ENCODE data around the gene FUCA2. TPM values are rescaled to one million over a fixed set of nuclear protein-coding genes. Genes with fewer than 3 reads are reported as not detected.
A peak's percentile ranks its signal among the peaks of the same experiment; 100 is the strongest.
"Not testable (repeated sequence)": the region's sequence is repeated elsewhere in the genome, so short reads cannot be mapped to it uniquely, and the experiment has no call there.

FUCA2 gene
- total RNA-seq, 1 donor from 2014 or later = 20.1 TPM

DNA sequence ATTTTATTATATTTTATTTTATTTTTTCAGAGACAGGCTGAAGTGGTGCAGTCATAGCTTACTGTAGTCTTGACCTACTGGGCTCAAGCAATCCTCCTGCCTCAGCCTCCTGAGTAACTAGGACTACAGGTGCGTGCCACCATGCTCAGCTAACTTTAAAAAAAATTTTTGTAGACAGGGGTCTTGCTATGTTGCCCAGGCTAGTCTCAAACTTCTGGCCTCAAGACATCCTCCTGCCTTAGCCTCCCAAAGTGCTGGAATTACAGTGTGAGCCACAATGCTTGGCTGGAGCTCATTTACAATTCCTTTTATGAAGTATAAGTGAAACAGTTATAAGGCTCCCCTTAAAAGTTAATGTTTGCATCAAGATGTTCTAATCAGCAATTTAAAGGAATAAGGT is 14.5 kb downstream of the FUCA2 start:
- ATAC-seq = no peak

DNA sequence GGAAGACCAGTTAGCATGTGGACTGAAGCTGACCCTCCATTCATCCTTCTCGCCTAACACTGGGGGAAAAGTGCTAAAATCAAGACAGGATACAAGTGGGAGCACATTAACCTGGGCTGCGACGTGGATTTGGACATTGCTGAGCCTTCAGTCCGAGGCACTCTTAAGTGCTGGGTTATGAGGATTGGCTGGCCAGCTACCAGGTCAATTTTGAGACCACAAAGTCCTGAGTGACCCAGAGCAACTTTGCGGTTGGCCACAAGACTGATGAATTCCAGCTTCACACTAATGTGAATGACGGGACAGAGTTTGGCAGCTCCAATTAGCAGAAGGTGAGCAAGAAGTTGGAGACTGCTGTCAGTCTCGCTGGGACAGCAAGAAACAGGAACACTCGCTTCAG is 20.7 kb downstream of the FUCA2 start:
- ATAC-seq = no peak

DNA sequence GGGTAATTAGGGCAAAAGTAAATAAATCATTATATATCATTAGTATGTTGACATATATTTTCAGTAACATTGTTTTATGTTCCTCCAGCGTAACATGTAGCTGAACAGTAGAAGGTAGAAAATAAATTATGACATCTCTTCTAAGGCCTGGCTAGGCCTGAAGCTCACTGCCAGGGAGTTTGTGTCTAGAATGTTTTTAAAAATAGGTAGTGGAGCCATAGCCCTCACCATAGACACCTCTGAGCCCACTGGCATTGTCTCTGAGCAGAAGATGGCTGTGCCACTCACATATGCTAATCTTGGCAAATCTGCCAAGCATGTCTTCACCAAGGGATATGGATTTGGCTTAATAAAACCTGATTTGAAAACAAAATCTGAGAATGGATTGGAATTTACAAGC is 21.3 kb downstream of the FUCA2 start:
- ATAC-seq = no peak

DNA sequence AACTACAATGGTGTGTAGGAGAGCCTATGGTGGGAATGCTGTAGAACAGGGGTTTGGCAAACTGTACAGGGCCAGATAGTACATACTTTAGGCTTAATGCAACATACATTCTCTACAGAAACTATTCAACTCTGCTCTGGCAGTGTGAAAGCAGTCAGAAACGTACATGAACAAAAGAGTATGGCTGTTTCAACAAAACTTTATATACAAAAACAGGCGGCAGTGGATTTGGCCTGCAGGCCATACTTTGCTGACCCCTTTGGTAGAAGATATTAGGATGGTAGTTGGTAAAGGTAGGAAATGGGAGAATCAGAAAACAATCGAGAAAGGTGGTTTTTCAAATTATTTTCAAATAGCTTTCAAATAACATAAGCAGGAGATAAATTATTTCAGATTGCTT is 24.8 kb downstream of the FUCA2 start:
- no peak for ATAC-seq

DNA sequence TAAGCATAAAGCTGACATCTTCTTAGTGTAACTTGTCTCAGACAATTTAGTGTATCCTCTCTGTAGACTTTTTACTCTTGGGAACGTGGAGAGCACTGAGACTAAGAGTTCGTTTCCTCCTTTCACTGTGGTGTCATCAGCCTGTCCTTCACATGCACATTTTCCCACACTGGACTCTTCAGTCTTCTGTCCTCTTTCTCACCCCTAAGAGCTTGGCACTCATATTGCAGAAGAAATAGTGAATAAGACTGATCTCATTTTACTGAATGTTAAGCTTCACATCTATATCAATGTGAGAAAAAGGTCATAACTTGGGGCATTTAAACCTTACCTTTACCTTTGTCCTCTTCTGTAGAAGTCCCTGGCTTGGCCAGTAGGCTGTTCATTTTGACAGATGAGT is 25.6 kb downstream of the FUCA2 start:
- ATAC-seq = no peak

DNA sequence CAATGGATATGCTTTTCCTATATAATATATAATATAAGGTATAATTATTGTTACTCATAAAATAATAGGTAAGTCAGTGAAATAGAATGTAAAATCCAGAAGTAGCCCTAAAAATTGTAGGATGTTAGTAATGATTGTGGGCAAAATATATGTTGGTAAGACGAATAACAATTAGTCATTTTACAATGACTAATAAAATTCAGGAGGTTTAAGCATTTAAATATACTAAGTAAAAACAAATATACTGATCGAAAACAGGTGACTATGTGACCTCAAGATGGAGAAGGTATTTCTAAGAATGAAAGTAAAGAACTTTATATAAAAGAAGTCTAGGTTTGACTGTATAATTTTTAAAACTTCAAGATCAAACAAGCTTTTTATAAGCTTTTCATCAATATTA is 28.9 kb downstream of the FUCA2 start:
- no peak for ATAC-seq

DNA sequence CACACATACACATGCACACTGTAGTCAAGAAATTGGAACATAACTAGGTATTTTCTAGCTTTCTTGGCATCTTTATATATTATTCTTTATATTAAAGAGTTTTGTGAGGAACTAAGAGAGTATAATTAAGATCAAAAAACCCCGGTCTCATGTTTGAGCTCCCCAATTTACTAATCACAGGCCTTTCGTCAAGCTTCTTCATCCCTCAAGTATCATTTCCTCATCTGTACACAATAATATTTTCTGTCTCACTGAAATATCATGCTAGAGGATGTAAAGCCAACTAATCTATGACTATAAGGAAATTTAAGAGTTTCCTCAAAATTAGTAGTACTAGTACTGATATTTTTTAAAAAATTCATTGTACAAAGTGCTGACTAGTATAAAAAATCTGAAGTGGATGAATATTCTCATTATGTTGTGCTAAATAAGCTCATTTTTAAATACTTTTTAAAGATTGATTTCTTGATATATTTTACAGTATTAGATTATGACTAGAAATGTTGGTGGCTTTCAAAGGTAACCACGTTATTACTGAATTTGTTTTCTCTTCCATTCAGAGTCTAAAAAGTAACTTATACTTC is 32.9 kb downstream of the FUCA2 start:
- no peak for ATAC-seq

DNA sequence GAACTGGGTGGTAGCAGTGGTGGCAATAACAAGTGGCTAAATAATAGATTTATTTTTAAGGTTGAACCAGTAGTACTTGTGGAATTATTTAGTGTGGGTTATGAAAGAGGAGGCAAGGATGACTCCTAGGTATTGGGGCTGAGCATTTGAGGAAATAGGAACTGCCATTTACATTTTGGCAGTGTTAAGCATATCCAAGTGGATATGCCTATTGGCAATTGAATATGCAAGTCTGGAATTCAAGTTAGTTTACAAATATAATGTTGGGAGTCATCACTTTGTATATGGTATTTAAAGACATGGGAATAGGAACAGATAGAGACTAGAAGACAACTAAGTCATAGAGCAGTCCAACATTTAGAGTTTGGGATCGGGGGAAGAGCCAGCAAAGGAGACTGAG is 35.0 kb downstream of the FUCA2 start:
- no peak for ATAC-seq

DNA sequence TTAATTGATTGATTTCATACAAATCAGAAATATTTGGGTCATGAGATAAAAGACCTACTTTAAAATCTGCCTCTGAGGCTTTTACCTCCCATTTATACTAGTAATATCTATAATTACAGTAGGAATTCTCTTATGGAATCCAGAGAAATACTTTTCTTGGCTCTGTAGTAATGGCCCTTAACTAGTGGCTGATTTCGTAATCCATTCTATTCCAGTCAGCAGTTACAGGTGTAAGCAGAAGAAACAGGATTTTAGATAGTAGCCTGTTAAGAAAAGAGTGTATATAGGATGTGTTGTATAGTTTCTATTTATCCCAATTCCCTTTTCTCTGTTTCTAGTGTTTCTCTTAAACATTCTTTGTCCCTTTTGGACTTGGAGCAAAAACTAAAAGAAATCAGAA is 39.7 kb downstream of the FUCA2 start:
- ATAC-seq = no peak

DNA sequence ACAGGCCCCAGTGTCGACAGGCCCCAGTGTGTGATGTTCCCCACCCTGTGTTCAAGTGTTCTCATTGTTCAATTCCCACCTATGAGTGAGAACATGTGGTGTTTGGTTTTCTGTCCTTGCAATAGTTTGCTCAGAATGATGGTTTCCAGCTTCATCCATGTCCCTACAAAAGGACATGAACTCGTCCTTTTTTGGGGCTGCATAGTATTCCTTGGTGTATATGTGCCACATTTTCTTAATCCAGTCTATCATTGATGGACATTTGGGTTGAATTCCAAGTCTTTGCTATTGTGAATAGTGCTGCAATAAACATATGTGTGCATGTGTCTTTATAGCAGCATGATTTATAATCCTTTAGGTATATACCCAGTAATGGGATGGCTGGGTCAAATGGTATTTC is 42.7 kb downstream of the FUCA2 start:
- ATAC-seq = not testable (repeated sequence)

DNA sequence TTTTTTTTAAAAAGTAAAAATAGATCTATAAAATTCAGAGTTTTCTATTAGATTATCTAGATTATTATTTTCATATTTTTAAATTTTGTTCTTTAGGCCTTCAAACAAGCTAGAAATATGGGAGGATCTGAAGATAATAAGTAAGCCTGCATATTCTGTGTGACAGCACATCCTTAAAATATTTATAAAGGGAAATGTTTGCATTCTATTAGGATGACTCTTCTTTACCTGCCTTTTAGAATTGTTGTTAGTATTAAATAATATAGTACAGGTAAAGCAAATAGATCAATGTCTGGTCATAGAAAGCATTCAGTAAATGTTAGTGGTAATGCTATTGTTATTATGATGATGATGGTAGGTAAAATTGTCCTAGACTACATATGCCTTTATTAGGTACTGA is 43.5 kb downstream of the FUCA2 start:
- ATAC-seq = no peak

DNA sequence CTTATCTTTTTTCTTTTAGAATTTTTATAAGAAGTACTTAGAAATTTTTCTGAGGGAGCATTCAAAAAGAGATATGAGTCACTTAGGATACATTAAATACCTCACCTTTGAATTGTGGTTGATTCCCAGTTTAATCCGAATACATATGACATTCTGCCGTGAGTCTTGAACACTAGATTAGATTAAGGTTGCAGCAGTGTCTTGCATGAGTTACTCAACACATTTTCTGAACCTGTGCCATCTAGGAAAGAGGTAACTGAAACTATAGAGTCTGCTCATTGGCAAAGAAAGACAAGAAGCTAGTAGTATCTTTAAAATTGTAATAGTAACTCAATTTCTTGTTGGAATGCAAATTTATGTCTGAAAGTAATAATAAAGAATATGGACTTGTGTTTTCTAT is 46.0 kb downstream of the FUCA2 start:
- ATAC-seq = no peak

DNA sequence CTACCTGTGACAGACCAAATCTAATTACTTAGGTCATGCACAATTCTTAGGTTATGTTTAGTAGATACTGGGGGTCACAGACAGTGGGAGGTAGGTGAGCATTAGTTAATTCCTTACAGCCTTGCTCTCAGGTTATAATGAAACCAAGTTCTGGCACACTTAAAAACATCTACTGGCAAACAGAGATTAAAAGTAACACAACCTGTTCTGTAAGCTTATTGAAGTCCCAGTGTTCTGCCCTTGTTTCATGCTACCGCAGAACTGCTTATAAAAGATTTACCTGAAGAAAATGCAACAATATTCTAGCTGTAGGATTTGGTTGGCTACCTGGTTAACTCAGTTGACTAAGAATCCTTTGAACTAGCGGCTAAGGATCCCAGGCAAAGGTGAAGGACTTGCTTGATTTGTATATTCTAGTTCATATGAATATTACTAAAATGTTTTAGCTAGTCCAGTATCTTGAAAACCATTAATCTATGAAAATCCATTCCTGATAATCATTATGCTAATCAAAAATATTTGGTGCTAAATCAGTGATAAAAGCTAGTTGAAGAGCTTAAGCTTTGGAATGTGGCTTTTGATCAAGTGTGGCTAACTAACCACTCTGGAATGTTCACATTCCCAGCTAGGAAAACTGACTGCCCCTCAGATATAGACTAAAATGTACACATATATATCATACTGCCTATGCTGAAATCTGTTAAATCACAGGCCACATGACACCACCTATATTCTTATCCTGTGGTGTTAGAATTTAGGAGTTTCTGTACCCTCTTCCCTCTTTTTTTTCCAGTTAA is 53.8 kb downstream of the FUCA2 start:
- ATAC-seq = peak; percentile 80

DNA sequence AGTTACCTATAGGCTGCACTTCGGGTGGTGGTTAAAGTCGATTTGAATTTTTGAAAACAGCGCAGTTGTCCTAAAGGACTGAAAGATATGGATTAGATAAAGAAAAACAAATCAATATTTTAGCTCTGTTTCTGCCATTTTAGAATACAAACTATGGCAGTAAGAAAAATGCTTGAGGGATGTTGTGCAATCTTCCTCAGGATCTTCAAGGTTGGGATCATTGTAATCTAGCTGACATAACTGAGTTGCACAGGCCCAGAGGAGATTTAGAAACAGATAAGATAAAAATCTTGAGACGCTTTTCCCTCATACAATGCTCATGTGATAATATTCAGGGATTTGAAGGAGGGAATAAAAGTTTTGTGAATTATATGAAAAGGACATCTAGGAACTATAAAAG is 60.0 kb downstream of the FUCA2 start:
- no peak for ATAC-seq

DNA sequence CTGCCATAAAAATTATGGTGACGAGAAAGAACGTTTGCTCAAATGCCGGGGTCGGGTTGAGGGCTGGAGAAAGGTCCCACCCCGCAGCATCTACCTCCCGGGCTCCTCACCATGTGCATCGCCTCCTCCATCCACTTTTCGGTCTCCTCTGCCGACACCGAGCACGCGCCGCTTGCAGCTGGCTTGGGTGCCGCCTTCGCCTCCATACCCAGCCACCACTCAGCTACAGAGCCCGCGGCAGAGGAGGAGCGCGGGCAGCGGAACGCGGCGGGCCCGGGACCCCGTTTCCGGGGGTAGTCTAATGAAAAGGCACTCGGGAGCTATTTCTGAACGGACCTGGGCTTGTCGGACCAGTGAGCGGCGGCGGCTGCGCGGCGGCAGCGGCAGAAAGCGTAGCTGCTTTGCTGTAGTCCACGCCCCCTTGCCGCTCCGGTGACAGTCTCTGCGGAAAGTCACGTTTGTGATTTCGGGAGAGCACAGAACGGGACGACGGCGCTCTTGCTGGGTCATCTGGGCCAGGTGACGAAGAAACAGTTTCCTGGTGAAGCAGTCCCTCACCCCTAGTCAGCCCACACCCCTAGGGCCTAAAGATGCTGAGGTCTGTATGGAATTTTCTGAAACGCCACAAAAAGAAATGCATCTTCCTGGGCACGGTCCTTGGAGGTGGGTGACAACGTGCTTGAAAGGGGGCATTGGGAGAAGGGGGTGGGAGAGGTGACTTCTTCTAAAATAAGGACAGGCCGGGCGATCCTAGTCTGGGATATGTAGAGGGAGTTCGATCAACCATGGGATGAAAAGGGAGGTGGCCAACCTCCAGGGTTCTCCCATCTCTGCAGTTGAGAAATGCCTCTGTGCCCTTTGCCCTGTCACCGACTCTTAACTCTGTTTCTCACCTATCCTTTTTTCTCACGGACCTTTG is 60.8 kb downstream of the FUCA2 start, which contains the start of the genes ADAT2 and PEX3:
ADAT2 (minus strand) TSS at position 243 of the 919 bp plus-strand sequence; CDS start at position 206, 37 bp downstream.
PEX3 (plus strand) TSS at position 353 of the 919 bp plus-strand sequence; CDS start at position 591, 238 bp downstream.
- ATAC-seq = peak; percentile 99

DNA sequence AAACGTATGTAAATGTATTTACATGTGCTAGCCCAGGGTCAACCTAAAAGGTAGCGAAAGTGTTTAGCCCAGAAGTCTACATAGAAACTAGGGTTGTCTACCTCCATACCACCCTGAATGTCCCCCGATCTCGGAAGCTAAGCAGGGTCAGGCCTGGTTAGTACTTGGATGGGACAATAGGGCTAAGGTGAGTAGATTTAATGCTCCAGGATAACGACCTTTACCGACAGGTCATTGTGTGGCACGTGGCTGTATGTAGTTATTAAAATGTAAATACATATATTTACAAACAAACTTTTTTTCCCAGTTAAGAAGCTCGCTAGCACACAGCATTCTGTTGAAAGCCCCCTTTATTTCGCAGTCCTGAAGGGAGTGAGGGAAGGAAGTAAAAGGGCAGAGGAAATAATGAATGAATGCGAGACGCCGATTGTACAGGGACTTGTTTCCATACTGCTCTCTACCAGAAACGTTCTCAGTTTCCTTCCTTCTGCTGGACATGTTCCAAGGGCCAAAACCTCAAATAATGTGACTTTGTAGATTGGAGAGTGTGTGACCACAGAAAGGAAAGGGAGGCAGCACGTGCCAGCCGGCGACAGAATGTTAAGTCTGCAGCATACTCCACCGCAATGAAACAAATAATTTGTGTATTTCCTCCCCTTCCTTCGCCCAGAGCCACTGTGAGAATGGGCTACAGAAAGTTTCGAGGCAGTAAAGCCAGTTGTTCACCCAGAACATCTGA is 61.6 kb downstream of the FUCA2 start:
- peak; percentile 31 for ATAC-seq

DNA sequence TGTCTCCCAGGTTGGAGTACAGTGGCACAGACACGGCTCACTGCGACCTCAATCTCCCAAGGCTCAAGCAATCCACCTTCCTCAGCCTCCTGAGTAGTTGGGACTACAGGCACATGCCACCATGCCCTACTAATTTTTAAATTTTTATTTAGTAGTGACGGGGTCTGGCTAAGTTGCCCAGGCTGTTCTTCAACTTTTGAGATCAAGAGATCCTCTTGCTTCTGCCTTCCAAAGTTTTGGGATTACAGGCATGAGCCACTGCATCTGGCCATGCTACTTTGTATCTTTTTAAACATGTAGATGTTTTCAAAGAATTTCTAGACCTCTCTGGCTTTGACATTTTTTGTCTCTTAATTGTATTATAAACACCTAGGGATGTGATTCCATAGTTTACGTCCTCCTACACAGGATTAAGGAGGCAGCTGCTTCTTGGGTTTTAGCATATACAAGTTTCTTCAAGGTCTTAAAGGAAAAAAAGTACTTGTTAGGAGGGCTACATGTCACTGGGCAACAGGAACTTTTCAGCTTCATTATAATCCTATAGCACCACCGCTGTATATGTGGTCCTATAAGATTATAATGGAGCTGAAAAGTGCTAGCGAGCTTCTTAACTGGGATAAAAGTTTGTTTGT is 62.3 kb downstream of the FUCA2 start:
- no peak for ATAC-seq

DNA sequence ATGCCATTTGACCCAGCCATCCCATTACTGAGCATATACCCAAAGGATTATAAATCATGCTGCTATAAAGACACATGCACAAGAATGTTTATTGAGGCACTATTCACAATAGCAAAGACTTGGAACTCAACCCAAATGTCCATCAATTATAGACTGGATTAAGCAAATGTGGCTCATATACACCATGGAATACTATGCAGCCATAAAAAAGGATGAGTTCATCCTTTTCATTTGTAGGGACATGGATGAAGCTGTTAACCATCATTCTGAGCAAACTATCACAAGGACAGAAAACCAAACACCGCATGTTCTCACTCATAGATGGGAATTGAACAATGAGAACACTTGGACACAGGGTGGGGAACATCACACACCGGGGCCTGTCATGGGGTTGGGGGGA is 63.7 kb downstream of the FUCA2 start:
- ATAC-seq = not testable (repeated sequence)

Data from esophagus mucosa (tissue), 1 donor.